Uterus (tissue), 4 donors: ENCODE results near the gene CENPB. TPM values are rescaled to one million over a fixed set of nuclear protein-coding genes. Genes with fewer than 3 reads are reported as not detected.

Experiments used
- DNase-seq, 2 donors: peaks; one replicate each; pipeline ENCODE4 v3.0.0-alpha.2; 2019 to 2020
- H3K27ac ChIP-seq, 2 donors: fragments of 200-600 bp; sonication (generic); 1 replicate in 1 of 2; 2 replicates in 1 of 2; pipeline ENCODE4 v1.5.1; 2016 to 2018
- H3K27me3 ChIP-seq, 2 donors: fragments of 200-600 bp; sonication (generic); one replicate each; pipeline ENCODE4 v1.5.1; 2018 to 2019; ENCODE audit warnings: control low read depth in 1 of 2
- H3K36me3 ChIP-seq, 2 donors: fragments of 200-600 bp; sonication (generic); one replicate each; pipeline ENCODE4 v1.5.1; 2019; ENCODE audit warnings: control low read depth in 1 of 2
- H3K4me1 ChIP-seq, 2 donors: fragments of 200-600 bp; sonication (generic); one replicate each; pipeline ENCODE4 v1.5.1; 2018 to 2019; ENCODE audit warnings: control low read depth in 1 of 2
- H3K4me3 ChIP-seq, 2 donors: fragments of 200-600 bp; sonication (generic); 1 replicate in 1 of 2; 2 replicates in 1 of 2; pipeline ENCODE4 v1.5.1; 2018 to 2019; ENCODE audit warnings: mild to moderate bottlenecking in 1 of 2
- H3K9me3 ChIP-seq, 2 donors: fragments of 200-600 bp; sonication (generic); one replicate each; pipeline ENCODE4 v1.5.1; 2019; ENCODE audit warnings: control low read depth in 1 of 2
- CTCF ChIP-seq, 4 experiments: fragments of 200-600 bp in 2 of 4; fragments of 450-650 bp in 2 of 4; sonication (generic) in 2 of 4; IDR thresholded peaks; one replicate each; pipeline ENCODE4 v1.5.1; 2016 to 2019; ENCODE audit warnings: antibody characterized with exemption in 4 of 4, mild to moderate bottlenecking in 2 of 4, moderate library complexity in 1 of 4
- POLR2A ChIP-seq, 2 donors: fragments of 450-650 bp; IDR thresholded peaks; one replicate each; pipeline ENCODE4 v1.6.1; 2016; ENCODE audit warnings: antibody characterized with exemption in 2 of 2, mild to moderate bottlenecking in 1 of 2, moderate library complexity in 1 of 2
- intact Hi-C: fragments of 100-400 bp; cut with DNase I; formaldehyde crosslinking; loops from one replicate; pipeline ENCODE4 v1.15.1; 2023; ENCODE audit warnings: low total_unique reads
- total RNA-seq, 4 donors: library from RNA; depleted of rRNA in 3 of 4; stranded (reverse); fragments of >200 nt in 3 of 4; gene quantifications; one replicate each; pipeline versions ENCODE4 v1.1.0 to v1.2.4, GENCODE V29; 2014 to 2023
- donor health status: DM: yes; HTN: yes; CAD: no.

Gene CENPB
- total RNA-seq, 4 donors from 2014 or later: 18.2 to 127 (median 85.2) TPM

DNA sequence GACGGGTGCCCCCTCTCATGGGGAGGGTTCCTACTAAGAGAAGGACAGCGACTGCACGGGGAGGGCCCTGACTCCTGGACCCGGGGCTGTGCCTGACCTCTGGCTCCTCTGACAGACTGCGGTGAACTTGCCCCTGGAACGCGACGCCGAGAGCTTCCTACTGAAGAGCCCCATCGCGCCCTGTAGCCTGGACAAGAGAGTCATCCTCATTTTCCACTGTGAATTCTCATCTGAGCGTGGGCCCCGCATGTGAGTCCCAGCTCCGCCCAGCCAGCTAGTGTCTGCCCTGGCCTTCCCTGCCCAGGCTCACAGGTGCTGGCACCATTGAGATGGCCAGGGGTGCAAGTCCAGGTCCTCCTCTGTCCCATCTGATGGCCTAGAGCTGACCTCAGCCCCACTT lies 16.7 kb upstream of the CENPB start:
- H3K27ac ChIP-seq: no peak overlapping the region
- no peak overlapping the region for H3K4me3 ChIP-seq
- H3K4me1 ChIP-seq: peaks cover 6 to 31% of the 10 kb centered on the region in 2 donors
- H3K9me3 ChIP-seq: no peaks in the 10 kb centered on the region
- no peaks in the 10 kb centered on the region for H3K27me3 ChIP-seq
- intact Hi-C loops: no loop called here
- no peak for DNase-seq
- H3K36me3 ChIP-seq: no peaks in the 10 kb centered on the region
- TF ChIP-seq CTCF (IDR thresholded peaks at IDR 0.05): no peak
- TF ChIP-seq POLR2A (IDR thresholded peaks at IDR 0.05): no peak

DNA sequence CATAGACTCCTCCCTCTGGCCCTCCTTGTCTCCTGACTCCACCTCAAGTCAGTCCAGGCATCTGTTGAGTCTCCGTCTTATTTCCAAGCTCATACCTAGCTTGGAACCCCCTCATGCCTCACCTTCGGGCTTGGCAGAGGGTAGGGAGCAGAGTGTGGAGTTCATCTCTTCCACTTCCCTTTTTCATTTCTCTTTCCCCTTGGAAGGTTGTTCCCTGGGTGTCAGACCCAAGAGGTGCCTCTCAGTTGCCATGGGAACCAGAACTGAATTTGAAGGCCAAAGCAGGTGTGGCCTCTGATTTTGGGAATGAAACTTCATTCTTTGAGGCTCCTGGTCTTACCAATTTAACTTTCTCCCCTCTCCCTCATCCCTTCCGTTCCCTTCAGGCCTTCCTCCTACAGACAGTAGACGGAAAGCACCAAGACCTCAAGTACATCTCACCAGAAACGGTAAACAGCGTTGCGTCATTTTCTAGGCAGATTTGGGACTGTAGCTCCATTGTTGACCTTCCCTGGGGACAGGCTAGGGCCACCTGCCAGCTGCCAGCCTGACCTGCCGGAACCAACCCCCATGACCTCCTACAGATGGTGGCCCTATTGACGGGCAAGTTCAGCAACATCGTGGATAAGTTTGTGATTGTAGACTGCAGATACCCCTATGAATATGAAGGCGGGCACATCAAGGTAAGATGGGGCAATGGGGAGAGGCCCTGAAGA lies 16.1 kb upstream of the CENPB start:
- no peaks in the 10 kb centered on the region for H3K27me3 ChIP-seq
- H3K36me3 ChIP-seq: no peaks in the 10 kb centered on the region
- TF ChIP-seq POLR2A (IDR thresholded peaks at IDR 0.05) (no peak), CTCF (IDR thresholded peaks at IDR 0.05) (no peak)
- no peaks in the 10 kb centered on the region for H3K9me3 ChIP-seq
- H3K4me1 ChIP-seq: peaks cover 6 to 25% of the 10 kb centered on the region in 2 donors
- H3K27ac ChIP-seq: no peak overlapping the region
- no peak overlapping the region for H3K4me3 ChIP-seq
- DNase-seq: no peak
- intact Hi-C loops: no loop called here

- H3K36me3 ChIP-seq: no peaks in the 10 kb centered on the region
- H3K4me3 ChIP-seq: no peak overlapping the region
- H3K27ac ChIP-seq: no peak overlapping the region
- intact Hi-C loops: no loop called here
- peaks cover under 1 to 17% of the 10 kb centered on the region in 2 donors for H3K4me1 ChIP-seq
- no peaks in the 10 kb centered on the region for H3K9me3 ChIP-seq
- TF ChIP-seq POLR2A (IDR thresholded peaks at IDR 0.05): no peak
- no peak for TF ChIP-seq CTCF (IDR thresholded peaks at IDR 0.05)
- no peaks in the 10 kb centered on the region for H3K27me3 ChIP-seq
- DNase-seq: no peak
Measured at GRCh38 chr20:3801846-3802245, 15.3 kb upstream of the CENPB start.

DNA sequence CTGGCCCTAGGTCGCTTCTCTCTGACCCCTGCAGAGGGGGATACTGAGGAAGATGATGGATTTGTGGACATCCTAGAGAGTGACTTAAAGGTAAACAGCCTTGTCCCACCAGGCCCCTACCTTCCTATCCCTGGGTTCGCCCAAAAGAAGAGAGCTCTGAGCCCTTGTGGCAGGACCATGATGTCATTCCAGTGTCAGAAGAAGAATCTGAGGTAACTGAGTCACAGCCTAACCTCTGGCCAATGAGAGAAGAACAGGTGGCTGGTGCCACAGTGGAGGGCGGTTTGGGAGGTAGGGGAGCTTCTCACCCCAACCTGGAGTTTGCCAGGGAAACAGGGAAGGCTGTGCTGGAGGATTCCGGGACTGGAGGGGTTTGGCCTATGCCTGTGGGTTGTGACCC lies 14.8 kb upstream of the CENPB start:
- no peaks in the 10 kb centered on the region for H3K9me3 ChIP-seq
- intact Hi-C loops: no loop called here
- H3K27me3 ChIP-seq: no peaks in the 10 kb centered on the region
- DNase-seq: no peak
- peaks cover 0 to 12% of the 10 kb centered on the region in 2 donors for H3K4me1 ChIP-seq
- H3K36me3 ChIP-seq: no peaks in the 10 kb centered on the region
- H3K4me3 ChIP-seq: no peak overlapping the region
- TF ChIP-seq CTCF (IDR thresholded peaks at IDR 0.05): no peak
- no peak overlapping the region for H3K27ac ChIP-seq

GRCh38 chr20:3800878-3801260 lies 14.3 kb upstream of the CENPB start:
- Histone ChIP-seq H3K27me3 (no peaks in the 10 kb centered on the region), H3K36me3 (no peaks in the 10 kb centered on the region), H3K27ac (no peak overlapping the region), H3K4me1 (peaks cover 0 to 10% of the 10 kb centered on the region in 2 donors), H3K4me3 (no peak overlapping the region), H3K9me3 (no peaks in the 10 kb centered on the region)
- TF ChIP-seq POLR2A (IDR thresholded peaks at IDR 0.05) (no peak), CTCF (IDR thresholded peaks at IDR 0.05) (no peak)
- DNase-seq: no peak
- intact Hi-C loops: no loop called here
